SK-N-MC (cell line): Measurements from ENCODE around the gene TMEM63A.
"Not testable (repeated sequence)": the region's sequence is repeated elsewhere in the genome, so short reads cannot be mapped to it uniquely, and the experiment has no call there.

Experiments used
- DNase-seq: peaks from one replicate; pipeline ENCODE4 v3.0.0-alpha.2; 2011; ENCODE audit warnings: low read depth, low spot score
- H3K27ac ChIP-seq: fragments of 200-600 bp; sonication (generic); 2 replicates; pipeline ENCODE4 v1.5.1; 2016; ENCODE audit warnings: mixed run types
- H3K36me3 ChIP-seq: fragments of 200-600 bp; sonication (generic); 2 replicates; pipeline ENCODE4 v1.6.1; 2017; ENCODE audit warnings: antibody characterized with exemption, low read length, mixed read lengths; ENCODE audit not compliant: insufficient read depth
- H3K4me3 ChIP-seq: fragments of 200-600 bp; sonication (generic); 2 replicates; pipeline ENCODE4 v1.5.1; 2016
- H3K9ac ChIP-seq: fragments of 200-600 bp; sonication (generic); 2 replicates; pipeline ENCODE4 v1.8.0; 2017; ENCODE audit warnings: mixed run types, mixed read lengths; ENCODE audit not compliant: insufficient read length
- H3K9me3 ChIP-seq: fragments of 200-600 bp; sonication (generic); 2 replicates; pipeline ENCODE4 v1.6.1; 2017; ENCODE audit warnings: low read depth, mild to moderate bottlenecking, antibody characterized with exemption, low read length, moderate library complexity, mixed read lengths
- EZH2 ChIP-seq: fragments of 200-600 bp; sonication (generic); IDR thresholded peaks from one replicate; pipeline ENCODE4 v1.6.1; 2017; ENCODE audit warnings: antibody characterized with exemption
- FOXP2 ChIP-seq: optimal IDR thresholded peaks from 2 replicates; pipeline ENCODE3; 2011; ENCODE audit warnings: mild to moderate bottlenecking, moderate library complexity; ENCODE audit not compliant: insufficient read depth; ENCODE audit errors: extremely low read length, control extremely low read depth
- POLR2AphosphoS5 ChIP-seq: IDR thresholded peaks from 2 replicates; pipeline ENCODE4 v1.6.1; 2012; ENCODE audit warnings: mild to moderate bottlenecking, low read depth, low read length, borderline replicate concordance

TMEM63A gene

GRCh38 chr1:225842788-225843425 lies 39.3 kb downstream of the TMEM63A start:
- Histone ChIP-seq H3K9me3 (no peaks in the 10 kb centered on the region), H3K27ac (no peak overlapping the region), H3K9ac (no peak overlapping the region), H3K36me3 (no peaks in the 10 kb centered on the region), H3K4me3 (no peak overlapping the region)
- TF ChIP-seq POLR2AphosphoS5 (no peak), FOXP2 (no peak), EZH2 (no peak)
- DNase-seq: no peak

- no peak for DNase-seq
- Histone ChIP-seq H3K4me3 (no peak overlapping the region), H3K27ac (no peak overlapping the region), H3K9ac (no peak overlapping the region), H3K36me3 (no peaks in the 10 kb centered on the region), H3K9me3 (no peaks in the 10 kb centered on the region)
- no peak for TF ChIP-seq POLR2AphosphoS5
- TF ChIP-seq FOXP2: no peak
- no peak for TF ChIP-seq EZH2
Observed at GRCh38 chr1:225842074-225842473, 40.1 kb downstream of the TMEM63A start.

GRCh38 chr1:225840713-225841112 lies 41.5 kb downstream of the TMEM63A start:
- Histone ChIP-seq H3K9ac (no peak overlapping the region), H3K36me3 (no peaks in the 10 kb centered on the region), H3K27ac (no peak overlapping the region), H3K4me3 (no peak overlapping the region), H3K9me3 (no peaks in the 10 kb centered on the region)
- no peak for DNase-seq
- TF ChIP-seq EZH2 (no peak), FOXP2 (no peak)

GRCh38 chr1:225840223-225840610 lies 42.0 kb downstream of the TMEM63A start:
- Histone ChIP-seq H3K36me3 (no peaks in the 10 kb centered on the region), H3K4me3 (no peak overlapping the region), H3K9ac (no peak overlapping the region), H3K9me3 (no peaks in the 10 kb centered on the region), H3K27ac (no peak overlapping the region)
- DNase-seq: no peak
- no peak for TF ChIP-seq FOXP2
- TF ChIP-seq EZH2: no peak
- TF ChIP-seq POLR2AphosphoS5: no peak

- no peaks in the 10 kb centered on the region for H3K36me3 ChIP-seq
- DNase-seq: no peak
- H3K9me3 ChIP-seq: no peaks in the 10 kb centered on the region
- H3K4me3 ChIP-seq: no peak overlapping the region
- H3K9ac ChIP-seq: no peak overlapping the region
- H3K27ac ChIP-seq: no peak overlapping the region
- TF ChIP-seq FOXP2 (no peak), POLR2AphosphoS5 (no peak), EZH2 (no peak)
Observed at GRCh38 chr1:225838793-225839192, 43.4 kb downstream of the TMEM63A start.

- not testable (repeated sequence) for H3K9me3 ChIP-seq, H3K36me3 ChIP-seq, H3K27ac ChIP-seq, DNase-seq, H3K4me3 ChIP-seq, H3K9ac ChIP-seq
Observed at GRCh38 chr1:225836296-225836695, 45.9 kb downstream of the TMEM63A start.

GRCh38 chr1:225835856-225836255 lies 46.3 kb downstream of the TMEM63A start:
- Histone ChIP-seq H3K36me3 (no peaks in the 10 kb centered on the region), H3K27ac (no peak overlapping the region), H3K9me3 (no peaks in the 10 kb centered on the region), H3K9ac (no peak overlapping the region), H3K4me3 (no peak overlapping the region)
- TF ChIP-seq FOXP2 (no peak), POLR2AphosphoS5 (no peak), EZH2 (no peak)
- DNase-seq: no peak

- H3K4me3 ChIP-seq: no peak overlapping the region
- H3K9ac ChIP-seq: no peak overlapping the region
- H3K9me3 ChIP-seq: no peaks in the 10 kb centered on the region
- no peaks in the 10 kb centered on the region for H3K36me3 ChIP-seq
- TF ChIP-seq FOXP2 (no peak), POLR2AphosphoS5 (no peak), EZH2 (no peak)
- no peak for DNase-seq
- no peak overlapping the region for H3K27ac ChIP-seq
Observed at GRCh38 chr1:225834417-225835329, 47.5 kb downstream of the TMEM63A start.

GRCh38 chr1:225830841-225831240 lies 51.3 kb downstream of the TMEM63A start:
- H3K9ac ChIP-seq: no peak overlapping the region
- H3K4me3 ChIP-seq: no peak overlapping the region
- no peaks in the 10 kb centered on the region for H3K36me3 ChIP-seq
- H3K9me3 ChIP-seq: no peaks in the 10 kb centered on the region
- no peak overlapping the region for H3K27ac ChIP-seq
- no peak for DNase-seq
- TF ChIP-seq FOXP2 (no peak), EZH2 (no peak), POLR2AphosphoS5 (no peak)
